PFSK-1 (cell line): ENCODE measurements around the gene GGA1.

ENCODE experiments used
- FOXP2 ChIP-seq: optimal IDR thresholded peaks from 2 replicates; pipeline ENCODE3; 2011; ENCODE audit warnings: borderline replicate concordance, control low read depth, inconsistent platforms; ENCODE audit not compliant: insufficient read depth; ENCODE audit errors: extremely low read length, extremely low read depth
- POLR2AphosphoS5 ChIP-seq: IDR thresholded peaks from 2 replicates; pipeline ENCODE4 v1.6.1; 2012; ENCODE audit warnings: low read depth, mild to moderate bottlenecking, control low read depth, low read length, moderate library complexity
- SIN3A ChIP-seq: IDR thresholded peaks from 2 replicates; pipeline ENCODE4 v1.6.1; 2012; ENCODE audit warnings: mild to moderate bottlenecking, low read length, moderate library complexity, borderline replicate concordance; ENCODE audit not compliant: insufficient read depth
- TAF1 ChIP-seq: IDR thresholded peaks from 2 replicates; pipeline ENCODE4 v1.6.1; 2012; ENCODE audit warnings: low read length, control low read depth, borderline replicate concordance; ENCODE audit not compliant: insufficient read depth
- TF ChIP-seq, protein P1 (sequence below), 2 experiments: IDR thresholded peaks; 2 replicates each; pipeline versions ENCODE4 v1.6.1 to v1.8.0; 2011 to 2012; ENCODE audit warnings: low read depth in 2 of 2, low read length in 2 of 2, control low read depth in 1 of 2, inconsistent platforms in 1 of 2, mild to moderate bottlenecking in 1 of 2, moderate library complexity in 1 of 2; ENCODE audit not compliant: insufficient read depth in 1 of 2

Gene GGA1

DNA sequence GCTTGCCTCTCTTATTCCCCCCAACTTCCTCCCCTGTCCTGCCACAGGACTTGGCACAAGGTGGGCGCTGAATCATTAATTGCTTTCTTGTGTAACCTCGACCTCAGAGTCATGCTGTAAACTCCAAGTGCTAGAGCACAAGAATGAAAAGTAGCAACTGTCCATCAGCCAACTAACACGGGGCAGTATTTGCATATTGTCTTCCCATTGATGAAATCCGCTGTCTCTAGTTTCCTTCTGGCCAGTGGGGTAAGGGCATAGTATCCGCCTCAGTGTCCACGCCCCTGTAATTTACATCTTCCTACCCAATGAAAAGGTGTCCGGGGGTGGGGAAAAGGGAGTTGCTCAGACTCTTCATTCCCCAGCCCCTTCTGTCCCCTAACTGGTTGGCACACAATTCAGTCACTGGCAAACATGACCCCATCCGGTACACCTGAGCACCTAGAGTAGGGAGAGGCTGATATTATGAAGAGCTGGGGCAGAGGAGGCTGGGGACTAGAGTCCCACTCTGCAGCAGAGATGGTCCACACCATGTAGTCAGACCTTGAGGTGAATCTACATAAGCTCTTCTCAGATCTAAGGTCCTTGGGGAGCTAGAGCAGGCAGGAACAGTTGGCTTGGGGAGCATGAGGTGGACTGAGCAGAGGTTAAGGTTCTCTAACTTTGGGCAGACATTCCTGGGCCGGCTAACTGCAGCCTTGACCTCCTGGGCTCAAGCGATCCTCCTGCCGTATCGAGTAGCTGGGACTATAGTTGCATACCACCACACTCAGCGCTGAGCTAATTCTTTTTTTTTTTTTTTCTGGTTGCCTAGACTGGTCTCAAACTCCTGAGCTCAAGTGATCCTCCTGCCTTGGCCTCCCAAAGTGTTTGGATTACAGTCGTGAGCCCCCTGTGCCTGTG is 6.8 kb upstream of the GGA1 start:
- TF ChIP-seq, protein P1, sequence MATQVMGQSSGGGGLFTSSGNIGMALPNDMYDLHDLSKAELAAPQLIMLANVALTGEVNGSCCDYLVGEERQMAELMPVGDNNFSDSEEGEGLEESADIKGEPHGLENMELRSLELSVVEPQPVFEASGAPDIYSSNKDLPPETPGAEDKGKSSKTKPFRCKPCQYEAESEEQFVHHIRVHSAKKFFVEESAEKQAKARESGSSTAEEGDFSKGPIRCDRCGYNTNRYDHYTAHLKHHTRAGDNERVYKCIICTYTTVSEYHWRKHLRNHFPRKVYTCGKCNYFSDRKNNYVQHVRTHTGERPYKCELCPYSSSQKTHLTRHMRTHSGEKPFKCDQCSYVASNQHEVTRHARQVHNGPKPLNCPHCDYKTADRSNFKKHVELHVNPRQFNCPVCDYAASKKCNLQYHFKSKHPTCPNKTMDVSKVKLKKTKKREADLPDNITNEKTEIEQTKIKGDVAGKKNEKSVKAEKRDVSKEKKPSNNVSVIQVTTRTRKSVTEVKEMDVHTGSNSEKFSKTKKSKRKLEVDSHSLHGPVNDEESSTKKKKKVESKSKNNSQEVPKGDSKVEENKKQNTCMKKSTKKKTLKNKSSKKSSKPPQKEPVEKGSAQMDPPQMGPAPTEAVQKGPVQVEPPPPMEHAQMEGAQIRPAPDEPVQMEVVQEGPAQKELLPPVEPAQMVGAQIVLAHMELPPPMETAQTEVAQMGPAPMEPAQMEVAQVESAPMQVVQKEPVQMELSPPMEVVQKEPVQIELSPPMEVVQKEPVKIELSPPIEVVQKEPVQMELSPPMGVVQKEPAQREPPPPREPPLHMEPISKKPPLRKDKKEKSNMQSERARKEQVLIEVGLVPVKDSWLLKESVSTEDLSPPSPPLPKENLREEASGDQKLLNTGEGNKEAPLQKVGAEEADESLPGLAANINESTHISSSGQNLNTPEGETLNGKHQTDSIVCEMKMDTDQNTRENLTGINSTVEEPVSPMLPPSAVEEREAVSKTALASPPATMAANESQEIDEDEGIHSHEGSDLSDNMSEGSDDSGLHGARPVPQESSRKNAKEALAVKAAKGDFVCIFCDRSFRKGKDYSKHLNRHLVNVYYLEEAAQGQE (IDR thresholded peaks at IDR 0.05; ENCODE audit: insufficient read depth in 1 of 2, low read depth in 2 of 2, low read length in 2 of 2), result no peak
- TF ChIP-seq TAF1 (no peak), FOXP2 (no peak), SIN3A (no peak), POLR2AphosphoS5 (no peak; the same call in 1 of the 2 replicates)

DNA sequence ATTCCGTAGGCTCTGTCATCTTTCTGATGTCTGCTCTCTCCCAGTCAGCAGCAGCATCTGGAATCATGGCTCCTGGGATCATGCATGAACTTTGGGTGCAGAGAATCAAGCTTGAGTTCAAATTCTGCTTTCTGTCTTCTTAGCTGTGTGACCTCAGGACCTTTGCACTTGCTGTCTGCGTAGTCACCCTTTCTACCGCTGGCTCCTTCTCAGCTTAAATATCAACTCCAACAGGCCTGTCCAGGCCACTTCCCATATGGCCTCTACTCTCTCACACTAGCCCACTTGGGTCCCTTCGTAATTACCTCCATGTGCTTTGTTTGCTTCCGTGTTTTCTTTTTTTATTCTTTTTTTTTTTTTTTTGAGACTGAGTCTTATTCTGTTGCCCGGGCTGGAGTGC is 4.6 kb upstream of the GGA1 start:
- TF ChIP-seq, protein P1 (IDR thresholded peaks at IDR 0.05; ENCODE audit: insufficient read depth in 1 of 2, low read depth in 2 of 2, low read length in 2 of 2), result no peak
- TF ChIP-seq FOXP2 (no peak), POLR2AphosphoS5 (no peak), SIN3A (no peak), TAF1 (no peak)

DNA sequence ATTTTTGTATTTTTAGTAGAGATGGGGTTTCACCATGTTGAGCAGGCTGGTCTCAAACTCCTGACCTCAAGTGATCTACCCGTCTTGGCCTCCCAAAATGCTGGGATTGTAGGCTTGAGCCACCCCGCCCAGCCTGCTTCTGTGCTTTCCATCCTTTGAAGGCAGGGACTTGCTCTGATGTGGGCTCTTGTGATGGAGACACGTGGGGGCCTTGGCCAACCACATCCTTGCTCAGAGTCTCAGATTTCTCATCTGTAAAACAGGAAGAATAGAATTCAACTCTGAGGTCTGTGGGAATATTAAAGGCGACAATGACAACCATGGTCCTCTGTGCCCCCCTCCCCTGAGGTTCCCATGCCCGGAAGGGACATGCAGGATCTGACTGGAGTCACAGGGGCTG is 3.8 kb upstream of the GGA1 start:
- TF ChIP-seq TAF1 (no peak), POLR2AphosphoS5 (no peak), FOXP2 (no peak), SIN3A (no peak)
- TF ChIP-seq, protein P1 (IDR thresholded peaks at IDR 0.05; ENCODE audit: insufficient read depth in 1 of 2, low read depth in 2 of 2, low read length in 2 of 2), result no peak

DNA sequence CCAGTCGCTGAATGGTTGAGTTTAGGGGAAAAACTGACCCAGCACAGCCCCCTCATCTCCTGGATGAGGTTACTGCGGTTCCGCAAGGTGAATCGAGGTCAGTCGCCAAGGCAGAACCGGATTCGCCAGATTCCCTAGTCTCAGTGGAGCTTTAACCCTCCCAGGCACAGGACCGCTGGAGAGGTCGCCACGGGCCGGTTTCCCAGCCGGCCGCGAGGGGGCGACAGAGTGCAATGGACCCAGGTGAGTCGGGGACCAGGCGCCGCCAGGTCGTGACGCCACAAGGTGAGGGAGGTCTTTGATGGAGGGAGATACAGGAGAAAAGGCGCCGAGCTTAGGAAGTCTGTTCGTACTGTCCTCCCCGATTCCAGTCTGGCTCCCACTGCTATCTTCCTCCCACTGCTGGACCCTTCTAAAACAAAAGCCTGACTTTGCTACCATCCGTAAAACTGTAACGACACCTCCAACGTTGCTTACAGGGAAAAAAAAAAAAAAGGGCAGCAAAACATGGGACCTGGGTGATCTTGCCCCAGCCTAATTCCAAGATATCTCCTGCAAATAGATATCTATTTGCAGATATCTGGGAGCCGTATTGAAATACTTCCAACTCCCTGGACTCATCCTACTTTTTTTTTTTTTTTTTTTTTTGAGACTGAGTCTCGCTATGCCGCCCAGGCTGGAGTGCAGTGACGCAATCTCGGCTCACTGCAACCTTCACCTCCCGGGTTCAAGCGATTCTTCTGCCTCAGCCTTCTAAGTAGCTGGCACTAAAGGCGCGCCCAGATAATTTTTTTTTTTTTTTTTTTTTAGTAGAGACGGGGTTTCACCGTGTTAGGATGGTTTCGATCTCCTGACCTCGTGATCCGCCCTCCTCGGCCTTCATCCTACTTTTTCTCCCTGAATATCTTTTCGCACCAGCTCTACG is 1.4 kb upstream of the GGA1 start:
- TF ChIP-seq FOXP2, result peak; percentile 25
- TF ChIP-seq POLR2AphosphoS5, result no peak
- TF ChIP-seq TAF1, result no peak
- TF ChIP-seq SIN3A, result no peak

DNA sequence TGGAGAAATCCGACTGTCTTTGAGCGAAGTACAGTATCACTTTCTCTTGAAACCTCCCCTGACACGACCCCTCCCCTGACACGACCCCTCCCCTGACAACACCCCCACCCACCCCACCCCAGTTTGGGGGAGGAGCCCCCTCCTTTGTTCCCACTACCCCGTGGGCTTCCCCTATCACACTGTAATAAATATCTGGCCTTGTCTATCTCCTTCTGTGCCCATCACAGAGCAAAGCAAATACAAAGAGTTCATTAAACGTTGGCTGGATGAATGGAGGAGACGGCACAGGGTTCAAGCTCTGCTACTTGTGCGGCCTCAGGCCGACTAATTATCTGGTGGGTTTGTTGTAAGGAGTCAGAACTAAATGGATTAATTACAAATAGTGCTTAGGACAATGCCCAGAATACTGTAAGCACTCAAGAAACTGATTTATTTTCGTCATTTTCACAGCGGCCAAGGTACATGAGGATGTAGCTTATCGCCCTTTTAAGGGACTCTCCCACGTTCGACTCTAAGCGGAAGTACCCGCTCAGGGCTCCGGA is 628 bp upstream of the GGA1 start:
- TF ChIP-seq SIN3A, result no peak
- TF ChIP-seq, protein P1 (IDR thresholded peaks at IDR 0.05; ENCODE audit: insufficient read depth in 1 of 2, low read depth in 2 of 2, low read length in 2 of 2), result no peak
- no peak for TF ChIP-seq TAF1
- no peak for TF ChIP-seq FOXP2
- no peak for TF ChIP-seq POLR2AphosphoS5
